Measurements from ENCODE around the gene PBX1. TPM values are rescaled to one million over a fixed set of nuclear protein-coding genes. Genes with fewer than 3 reads are reported as not detected.

PBX1 gene
- total RNA-seq, 1 experiment from 2014 or later = 102 TPM

GRCh38 chr1:164755690-164756089 lies 196.7 kb downstream of the PBX1 start (continued):
- TF ChIP-seq HMGXB4 (CRISPR knock-in tag; IDR thresholded peaks at IDR 0.05) (no peak), TEAD4 (CRISPR knock-in tag; IDR thresholded peaks at IDR 0.05) (no peak), MYBL2 (CRISPR knock-in tag; IDR thresholded peaks at IDR 0.05) (no peak), ARID4B (CRISPR knock-in tag; IDR thresholded peaks at IDR 0.05; ENCODE audit: borderline replicate concordance) (no peak), MLX (CRISPR knock-in tag; IDR thresholded peaks at IDR 0.05) (no peak), NR2C2 (CRISPR knock-in tag; IDR thresholded peaks at IDR 0.05) (no peak), ATF6 (CRISPR knock-in tag; IDR thresholded peaks at IDR 0.05) (no peak), SMAD4 (CRISPR knock-in tag; IDR thresholded peaks at IDR 0.05) (no peak)

GRCh38 chr1:164756741-164757140 lies 197.8 kb downstream of the PBX1 start:
- no peak for TF ChIP-seq TP53 (CRISPR knock-in tag; IDR thresholded peaks at IDR 0.05)
- TF ChIP-seq TCF7 (CRISPR knock-in tag; IDR thresholded peaks at IDR 0.05; ENCODE audit: low read depth) = no peak
- no peak for TF ChIP-seq OVOL2 (CRISPR knock-in tag; IDR thresholded peaks at IDR 0.05; ENCODE audit: borderline replicate concordance)
- TF ChIP-seq CREM (CRISPR knock-in tag; IDR thresholded peaks at IDR 0.05) = no peak
- no peak for TF ChIP-seq ZNF317 (CRISPR knock-in tag; IDR thresholded peaks at IDR 0.05; ENCODE audit: borderline replicate concordance, low read depth)
- TF ChIP-seq STAT6 (CRISPR knock-in tag; conservative IDR thresholded peaks at IDR 0.05; ENCODE audit: low read depth) = no peak
- no peak for TF ChIP-seq TEAD4 (CRISPR knock-in tag; IDR thresholded peaks at IDR 0.05)
- TF ChIP-seq PRDM15 (CRISPR knock-in tag; IDR thresholded peaks at IDR 0.05) = no peak
- no peak for TF ChIP-seq NFE2L1 (CRISPR knock-in tag; IDR thresholded peaks at IDR 0.05)
- ChIA-PET CTCF (interaction anchor here (1.3 kb wide), 1 partner anchor 32 kb away, joined by 4 read pairs; no protein-coding TSS in a partner anchor), POLR2A (no interaction called here)
- Mint-ChIP-seq H3K36me3 (no peaks in the 10 kb centered on the region), H3K4me1 (peaks cover 58% of the 10 kb centered on the region), H3K27ac (no peak overlapping the region; the same call in 1 of the 2 replicates), H3K9me3 (no peaks in the 10 kb centered on the region), H3K27me3 (ENCODE audit: low read depth) (no peaks in the 10 kb centered on the region), H3K4me3 (no peak overlapping the region)
- DNase-seq (ENCODE audit: low spot score) (no peak), ATAC-seq (no peak)
